Stomach (tissue), 4 donors: ENCODE measurements around the gene PLXND1.

Experiments used
- POLR2AphosphoS5 ChIP-seq, 3 donors: sonication (generic); formaldehyde crosslinking; IDR thresholded peaks; one replicate each; pipeline ENCODE4 v1.6.1; 2016; ENCODE audit warnings: antibody characterized with exemption in 3 of 3
- TF ChIP-seq, protein P1 (sequence below), 7 experiments: fragments of 450-650 bp in 4 of 7; fragments of 200-600 bp in 3 of 7; sonication (generic) in 3 of 7; IDR thresholded peaks; one replicate each; pipeline ENCODE4 v1.5.1; 2016 to 2019; ENCODE audit warnings: antibody characterized with exemption in 7 of 7, control low read depth in 2 of 7, mild to moderate bottlenecking in 1 of 7

DNA sequence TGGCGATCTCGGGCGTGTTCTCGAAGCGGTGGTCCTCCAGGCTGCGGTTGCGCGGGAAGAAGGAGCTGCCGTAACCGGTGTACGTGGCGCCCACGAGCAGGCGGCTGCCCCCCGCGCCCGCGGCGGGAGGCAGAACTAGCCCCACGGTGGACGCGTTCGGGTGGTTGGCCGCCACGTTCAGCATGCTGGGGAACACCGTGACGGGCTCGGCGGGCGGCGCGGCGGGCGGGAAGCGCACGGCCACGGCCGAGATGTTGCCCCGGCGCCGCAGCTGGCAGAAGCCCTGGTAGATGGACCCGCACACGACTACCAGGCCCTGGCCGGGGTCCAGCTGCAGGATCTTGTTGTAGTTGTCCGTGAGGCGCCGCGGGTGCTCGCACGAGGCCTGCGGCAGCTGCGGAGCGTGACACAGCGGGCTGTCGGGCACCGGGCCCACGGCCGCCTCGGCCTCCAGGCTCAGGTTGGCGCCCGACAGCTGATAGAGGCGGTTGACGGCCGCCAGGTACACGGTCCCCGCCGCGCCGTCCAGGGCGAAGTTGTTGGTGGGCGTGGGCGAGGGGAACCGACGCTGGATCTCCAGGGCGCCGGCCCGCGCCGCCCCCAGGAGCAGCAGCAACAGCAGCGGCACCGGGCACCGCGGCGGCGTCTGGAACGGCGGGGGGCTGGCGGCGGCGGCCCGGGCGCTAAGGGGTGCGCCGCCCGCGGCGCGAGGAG is 397 bp downstream of the PLXND1 start:
- TF ChIP-seq, protein P1, sequence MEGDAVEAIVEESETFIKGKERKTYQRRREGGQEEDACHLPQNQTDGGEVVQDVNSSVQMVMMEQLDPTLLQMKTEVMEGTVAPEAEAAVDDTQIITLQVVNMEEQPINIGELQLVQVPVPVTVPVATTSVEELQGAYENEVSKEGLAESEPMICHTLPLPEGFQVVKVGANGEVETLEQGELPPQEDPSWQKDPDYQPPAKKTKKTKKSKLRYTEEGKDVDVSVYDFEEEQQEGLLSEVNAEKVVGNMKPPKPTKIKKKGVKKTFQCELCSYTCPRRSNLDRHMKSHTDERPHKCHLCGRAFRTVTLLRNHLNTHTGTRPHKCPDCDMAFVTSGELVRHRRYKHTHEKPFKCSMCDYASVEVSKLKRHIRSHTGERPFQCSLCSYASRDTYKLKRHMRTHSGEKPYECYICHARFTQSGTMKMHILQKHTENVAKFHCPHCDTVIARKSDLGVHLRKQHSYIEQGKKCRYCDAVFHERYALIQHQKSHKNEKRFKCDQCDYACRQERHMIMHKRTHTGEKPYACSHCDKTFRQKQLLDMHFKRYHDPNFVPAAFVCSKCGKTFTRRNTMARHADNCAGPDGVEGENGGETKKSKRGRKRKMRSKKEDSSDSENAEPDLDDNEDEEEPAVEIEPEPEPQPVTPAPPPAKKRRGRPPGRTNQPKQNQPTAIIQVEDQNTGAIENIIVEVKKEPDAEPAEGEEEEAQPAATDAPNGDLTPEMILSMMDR (IDR thresholded peaks at IDR 0.05): no peak
- TF ChIP-seq POLR2AphosphoS5 (IDR thresholded peaks at IDR 0.05): no peak
